Stimulated activated memory B cell treated with anti-CD40 and anti-IgM and Interleukin-4, amounts not matched to agents 10 μg/mL and 1 μg/mL and 100 μg/mL, for 72 hours (primary cell): ENCODE data around the gene ACADSB.

Source experiments
- ATAC-seq: fragments of 150-1000 bp; cut with Tn5 transposase; 2 replicates; pipeline ENCODE4 v1.10.0; 2021
- H3K27ac Mint-ChIP-seq: one replicate; pipeline ENCODE4 v1.8.0; 2022; ENCODE audit warnings: mild to moderate bottlenecking, mixed read lengths
- H3K27me3 Mint-ChIP-seq: one replicate; pipeline ENCODE4 v1.8.0; 2022; ENCODE audit warnings: mixed read lengths
- H3K36me3 Mint-ChIP-seq: one replicate; pipeline ENCODE4 v1.8.0; 2022; ENCODE audit warnings: mixed read lengths
- H3K4me1 Mint-ChIP-seq: one replicate; pipeline ENCODE4 v1.8.0; 2022; ENCODE audit warnings: mixed read lengths
- H3K4me3 Mint-ChIP-seq: one replicate; pipeline ENCODE4 v1.8.0; 2022; ENCODE audit warnings: mild to moderate bottlenecking, moderate library complexity, mixed read lengths
- H3K9me3 Mint-ChIP-seq: one replicate; pipeline ENCODE4 v1.8.0; 2022; ENCODE audit warnings: mixed read lengths

Gene ACADSB

DNA sequence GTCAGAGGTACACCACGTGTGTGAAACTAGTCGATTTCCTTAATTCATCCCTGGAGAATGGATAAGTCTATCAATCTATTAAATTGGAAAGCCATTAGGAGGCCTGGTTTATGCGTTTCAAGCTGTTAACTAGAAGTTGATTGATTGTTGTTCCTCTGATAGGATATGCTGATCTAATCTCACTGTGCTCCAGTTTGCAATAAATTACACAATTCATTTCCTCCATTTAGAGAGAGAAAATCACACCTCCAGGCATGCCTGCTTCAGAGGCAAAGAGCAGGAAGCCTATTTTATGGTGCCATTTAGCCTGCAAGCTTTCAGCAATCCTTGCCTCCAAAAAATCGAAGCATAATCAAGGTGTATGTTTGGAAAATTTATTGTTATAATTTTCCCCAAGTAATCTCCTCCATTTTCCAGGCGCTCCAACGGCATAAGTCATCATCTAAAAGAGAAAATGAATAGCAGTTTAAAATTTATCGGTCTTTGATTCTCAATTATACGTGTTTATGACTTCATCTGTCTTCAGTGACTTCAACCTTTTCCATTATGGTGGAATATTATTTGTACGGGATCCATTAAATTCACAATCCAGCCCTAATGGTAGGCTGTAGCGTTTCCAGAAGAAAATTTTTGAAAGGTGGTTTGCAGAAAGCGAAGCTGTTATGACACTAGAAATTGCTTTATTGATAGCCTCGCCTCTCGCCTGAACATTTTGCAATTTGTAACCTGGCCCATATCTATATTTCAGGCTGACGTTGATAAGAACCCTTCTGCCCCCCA, 84.0 kb downstream of the ACADSB start:
- H3K27ac Mint-ChIP-seq: no peak overlapping the region
- peaks cover 10% of the 10 kb centered on the region for H3K4me1 Mint-ChIP-seq
- H3K9me3 Mint-ChIP-seq: no peaks in the 10 kb centered on the region
- H3K27me3 Mint-ChIP-seq: peaks cover 33% of the 10 kb centered on the region
- ATAC-seq: no peak
- no peak overlapping the region for H3K4me3 Mint-ChIP-seq
- H3K36me3 Mint-ChIP-seq: no peaks in the 10 kb centered on the region

DNA sequence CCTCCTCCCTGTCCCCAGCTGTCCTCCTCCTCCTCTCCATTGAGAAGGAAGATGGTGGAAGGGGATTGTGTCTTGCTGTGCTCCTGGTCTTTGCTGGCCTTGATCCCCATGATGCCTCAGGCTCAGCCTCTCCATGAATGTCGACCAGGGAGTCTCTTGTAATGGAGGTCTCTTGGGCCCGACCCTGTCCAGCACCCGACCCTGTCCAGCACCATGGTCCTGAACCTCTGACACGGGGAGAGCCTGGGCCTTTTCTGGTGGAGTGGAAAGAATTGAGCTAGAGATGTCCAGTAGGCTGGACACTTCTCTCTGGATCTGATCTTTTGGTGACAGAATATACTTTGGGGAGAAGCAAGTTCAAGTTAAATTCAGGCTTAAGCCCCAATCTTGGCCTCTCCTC, 84.7 kb downstream of the ACADSB start:
- Mint-ChIP-seq H3K36me3 (no peaks in the 10 kb centered on the region), H3K27me3 (peaks cover 33% of the 10 kb centered on the region), H3K4me1 (peaks cover 10% of the 10 kb centered on the region), H3K9me3 (no peaks in the 10 kb centered on the region), H3K4me3 (no peak overlapping the region), H3K27ac (no peak overlapping the region)
- ATAC-seq: no peak

DNA sequence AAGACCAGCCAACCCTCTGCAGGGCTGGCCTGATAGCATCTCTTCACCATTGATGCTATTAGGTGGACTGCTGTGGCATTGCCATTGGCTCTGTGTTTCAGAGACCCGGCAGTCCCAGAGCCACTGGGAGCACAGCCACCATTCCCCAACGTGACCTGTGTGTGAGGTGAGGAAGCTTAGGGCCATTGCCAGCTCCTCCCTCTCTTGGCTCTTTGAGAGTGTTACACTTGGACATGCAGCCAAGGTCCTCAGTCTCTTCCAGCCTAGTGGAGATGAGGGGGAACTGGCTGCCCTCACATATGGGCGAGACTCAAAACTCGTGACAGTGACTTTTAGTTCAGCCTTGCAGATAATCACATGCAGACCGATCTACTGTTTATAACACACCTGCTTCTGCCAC, 87.6 kb downstream of the ACADSB start:
- Mint-ChIP-seq H3K4me1 (no peaks in the 10 kb centered on the region), H3K36me3 (no peaks in the 10 kb centered on the region), H3K4me3 (no peak overlapping the region), H3K9me3 (no peaks in the 10 kb centered on the region), H3K27me3 (peaks cover 33% of the 10 kb centered on the region), H3K27ac (no peak overlapping the region)
- no peak for ATAC-seq

DNA sequence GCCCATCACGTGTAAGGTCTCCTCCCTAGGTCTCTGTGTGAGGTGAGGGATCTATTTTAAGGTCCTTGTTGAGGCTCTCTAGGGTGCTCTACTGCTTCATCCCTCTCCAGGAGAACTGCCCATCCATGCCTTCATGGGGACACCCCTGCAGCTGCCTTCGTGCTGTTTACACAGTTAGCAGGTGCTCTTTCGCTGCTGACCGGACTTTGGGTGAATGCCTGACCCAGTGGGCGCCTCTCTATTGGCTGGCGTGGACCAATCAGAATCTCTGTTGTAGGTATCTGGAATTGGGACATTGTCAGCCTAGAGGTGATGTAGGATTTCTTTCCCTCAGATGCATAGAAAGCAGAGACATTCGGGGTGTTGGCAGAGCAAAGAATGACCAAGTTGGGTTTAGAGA, 88.2 kb downstream of the ACADSB start:
- no peaks in the 10 kb centered on the region for H3K36me3 Mint-ChIP-seq
- no peak for ATAC-seq
- H3K4me1 Mint-ChIP-seq: no peaks in the 10 kb centered on the region
- no peaks in the 10 kb centered on the region for H3K9me3 Mint-ChIP-seq
- no peak overlapping the region for H3K27ac Mint-ChIP-seq
- peaks cover 33% of the 10 kb centered on the region for H3K27me3 Mint-ChIP-seq
- H3K4me3 Mint-ChIP-seq: no peak overlapping the region

DNA sequence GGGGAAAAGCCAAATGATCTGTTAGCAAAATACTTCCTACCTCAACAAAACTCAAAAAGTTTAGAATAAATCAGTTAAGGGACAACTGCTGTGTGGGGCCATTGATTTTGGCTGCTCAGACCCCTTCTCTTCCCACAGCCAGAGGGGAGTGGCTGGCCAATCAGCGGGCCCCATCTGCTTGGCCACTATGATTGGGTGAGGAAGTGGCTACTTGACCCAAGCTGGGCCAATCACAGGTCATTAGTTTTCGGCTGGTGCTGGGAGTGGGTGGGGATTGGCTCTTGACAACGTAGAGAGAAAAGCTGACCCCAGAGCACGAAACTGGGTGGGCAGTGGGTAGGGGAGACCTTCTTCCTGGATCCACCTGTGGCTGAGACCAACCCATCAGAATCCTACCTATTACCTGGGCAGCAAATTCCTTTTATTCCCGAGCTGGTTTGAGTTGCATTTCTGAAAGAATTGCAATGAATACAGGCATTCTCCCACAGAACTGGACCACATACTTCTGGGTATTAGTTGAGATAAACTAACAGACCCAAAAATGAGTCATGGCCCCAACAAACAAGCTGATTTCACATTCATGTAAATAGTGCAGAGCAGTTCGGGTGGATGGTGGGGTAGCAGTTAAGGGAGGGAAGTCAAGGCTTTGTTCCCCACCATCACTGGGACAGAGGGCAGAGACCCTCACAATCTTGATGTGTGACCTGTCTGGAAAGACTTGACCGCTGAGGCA, 91.4 kb downstream of the ACADSB start:
- Mint-ChIP-seq H3K4me1 (no peaks in the 10 kb centered on the region), H3K4me3 (no peak overlapping the region), H3K27ac (no peak overlapping the region), H3K27me3 (peaks cover 2% of the 10 kb centered on the region), H3K36me3 (no peaks in the 10 kb centered on the region), H3K9me3 (no peaks in the 10 kb centered on the region)
- no peak for ATAC-seq

DNA sequence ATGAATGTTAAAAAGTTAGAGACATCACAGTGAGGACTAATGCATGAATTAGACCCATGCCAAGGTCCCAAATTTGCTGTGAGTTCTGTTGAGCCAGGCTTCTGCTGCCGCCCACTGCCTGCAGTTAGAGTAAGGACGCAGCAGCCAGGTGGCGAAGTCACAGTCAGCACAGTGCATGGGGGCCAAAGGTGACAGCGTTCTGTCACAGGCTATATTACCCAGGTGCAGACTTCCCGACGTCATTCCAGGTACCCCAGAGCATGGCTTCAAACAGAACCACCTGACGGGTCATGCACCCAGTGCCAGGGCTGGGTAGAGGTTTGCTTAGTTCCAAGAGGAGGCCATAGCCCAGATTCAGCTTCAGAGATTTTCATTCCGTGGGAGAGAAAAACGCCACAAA, 93.1 kb downstream of the ACADSB start:
- peaks cover 13% of the 10 kb centered on the region for H3K27me3 Mint-ChIP-seq
- H3K36me3 Mint-ChIP-seq: no peaks in the 10 kb centered on the region
- H3K27ac Mint-ChIP-seq: no peak overlapping the region
- no peak overlapping the region for H3K4me3 Mint-ChIP-seq
- no peaks in the 10 kb centered on the region for H3K4me1 Mint-ChIP-seq
- no peak for ATAC-seq
- no peaks in the 10 kb centered on the region for H3K9me3 Mint-ChIP-seq

DNA sequence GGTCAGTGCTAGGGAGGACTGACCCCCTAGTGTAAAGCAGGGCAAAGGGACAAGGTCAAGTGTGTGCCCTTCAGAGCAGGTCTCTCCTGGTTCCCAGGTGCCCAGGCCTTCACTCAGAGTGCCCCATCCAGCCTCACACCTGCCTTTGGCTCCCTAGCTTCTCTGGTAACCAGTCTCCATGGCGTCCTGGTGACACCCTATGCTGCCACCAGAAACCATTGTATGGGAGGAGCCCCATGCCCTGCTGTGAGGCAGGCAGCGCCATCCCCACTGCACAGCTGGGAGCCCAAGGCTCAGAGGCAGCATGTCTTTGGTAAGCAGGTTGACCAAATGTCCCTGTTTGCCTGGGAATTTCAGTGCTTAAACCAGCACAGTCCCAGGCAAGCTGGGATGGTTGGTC, 93.9 kb downstream of the ACADSB start:
- no peaks in the 10 kb centered on the region for H3K4me1 Mint-ChIP-seq
- no peak overlapping the region for H3K27ac Mint-ChIP-seq
- H3K27me3 Mint-ChIP-seq: peaks cover 13% of the 10 kb centered on the region
- no peak overlapping the region for H3K4me3 Mint-ChIP-seq
- H3K36me3 Mint-ChIP-seq: no peaks in the 10 kb centered on the region
- no peak for ATAC-seq
- H3K9me3 Mint-ChIP-seq: no peaks in the 10 kb centered on the region

DNA sequence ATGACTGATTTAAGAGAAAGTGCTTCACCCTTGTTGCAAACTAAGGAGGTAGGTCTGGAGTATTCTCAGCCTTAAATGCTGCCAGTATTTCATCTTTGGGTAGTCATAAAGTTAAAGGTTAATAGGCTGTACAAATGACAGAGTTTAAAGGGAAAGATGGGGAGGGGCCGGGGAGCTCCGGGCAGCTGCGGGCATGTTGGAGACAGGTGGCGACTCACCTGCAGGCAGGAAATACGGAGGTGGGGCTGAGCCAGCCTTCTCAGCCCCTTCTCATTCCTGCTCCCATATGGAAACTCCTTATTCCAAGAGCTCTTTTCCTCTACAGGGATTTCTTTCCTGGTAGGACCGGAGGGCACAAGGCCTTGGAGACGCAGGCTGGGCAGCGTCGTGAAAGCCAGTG, 95.1 kb downstream of the ACADSB start:
- no peaks in the 10 kb centered on the region for H3K4me1 Mint-ChIP-seq

More for the DNA sequence above, 95.1 kb downstream of the ACADSB start:
- no peaks in the 10 kb centered on the region for H3K9me3 Mint-ChIP-seq
- ATAC-seq: no peak
- H3K36me3 Mint-ChIP-seq: no peaks in the 10 kb centered on the region
- no peak overlapping the region for H3K27ac Mint-ChIP-seq
- H3K4me3 Mint-ChIP-seq: no peak overlapping the region
- peaks cover 20% of the 10 kb centered on the region for H3K27me3 Mint-ChIP-seq
